ENCODE data around the gene CHRNG.
"Not testable (repeated sequence)": the region's sequence is repeated elsewhere in the genome, so short reads cannot be mapped to it uniquely, and the experiment has no call there.

Gene CHRNG

DNA sequence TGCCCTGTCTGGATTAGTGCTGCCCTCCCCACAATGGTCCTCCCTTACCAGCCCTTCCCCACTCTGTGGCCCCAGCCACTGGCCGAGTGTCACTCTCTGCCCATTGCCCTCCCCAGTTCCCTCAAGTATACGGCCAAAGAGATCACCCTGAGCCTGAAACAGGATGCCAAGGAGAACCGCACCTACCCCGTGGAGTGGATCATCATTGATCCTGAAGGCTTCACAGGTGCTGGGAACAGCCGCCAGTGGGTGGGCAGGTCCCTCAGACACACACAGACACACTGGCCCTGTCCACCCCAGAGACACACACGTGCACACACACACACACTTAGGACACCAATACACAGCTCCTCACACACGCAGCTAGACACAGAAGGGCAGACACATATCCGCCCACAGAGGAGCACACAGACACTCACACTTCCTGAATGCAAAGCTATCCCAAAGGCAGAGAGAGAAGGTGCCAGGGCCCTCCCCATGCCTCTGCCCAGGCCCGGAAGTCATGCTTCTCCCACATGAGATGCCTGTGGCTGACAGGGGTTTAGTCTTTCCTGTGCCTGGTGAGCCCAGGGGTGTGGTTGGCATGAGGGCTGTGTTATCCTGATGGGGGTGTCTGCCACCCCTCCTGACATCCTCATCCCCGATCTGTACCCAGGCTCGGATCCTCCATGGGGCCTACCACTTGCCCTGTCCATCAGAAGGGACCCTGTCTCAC lies 10.6 kb upstream of the CHRNG start:
- no peak for DNase-seq

DNA sequence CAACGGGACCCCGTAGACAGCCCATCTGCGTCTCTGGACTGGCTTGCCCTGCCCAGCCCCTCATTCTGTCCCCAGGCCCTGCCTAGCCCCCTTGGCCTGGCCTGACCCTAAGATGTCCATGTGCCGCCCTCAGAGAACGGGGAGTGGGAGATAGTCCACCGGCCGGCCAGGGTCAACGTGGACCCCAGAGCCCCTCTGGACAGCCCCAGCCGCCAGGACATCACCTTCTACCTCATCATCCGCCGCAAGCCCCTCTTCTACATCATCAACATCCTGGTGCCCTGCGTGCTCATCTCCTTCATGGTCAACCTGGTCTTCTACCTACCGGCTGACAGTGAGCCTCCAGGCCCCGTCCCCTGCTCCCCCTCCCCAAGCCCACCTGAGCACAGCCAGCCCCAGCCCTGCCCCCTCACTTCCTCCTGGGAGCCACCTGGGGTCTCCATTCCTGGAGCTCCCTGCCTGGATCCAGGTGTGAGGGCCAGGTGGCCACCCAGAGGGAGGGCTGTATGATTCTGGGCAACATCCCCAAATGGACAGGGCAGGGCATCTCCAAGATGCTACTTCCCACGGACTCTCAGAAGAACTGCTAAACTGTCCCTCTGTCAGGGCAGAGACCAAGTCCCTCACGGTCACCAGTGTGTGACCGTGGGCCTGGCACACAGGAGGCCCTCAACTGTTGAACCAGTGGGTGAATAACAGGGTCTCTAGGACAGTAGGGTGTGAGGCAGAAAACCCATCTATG lies 9.5 kb upstream of the CHRNG start:
- no peak for DNase-seq

DNA sequence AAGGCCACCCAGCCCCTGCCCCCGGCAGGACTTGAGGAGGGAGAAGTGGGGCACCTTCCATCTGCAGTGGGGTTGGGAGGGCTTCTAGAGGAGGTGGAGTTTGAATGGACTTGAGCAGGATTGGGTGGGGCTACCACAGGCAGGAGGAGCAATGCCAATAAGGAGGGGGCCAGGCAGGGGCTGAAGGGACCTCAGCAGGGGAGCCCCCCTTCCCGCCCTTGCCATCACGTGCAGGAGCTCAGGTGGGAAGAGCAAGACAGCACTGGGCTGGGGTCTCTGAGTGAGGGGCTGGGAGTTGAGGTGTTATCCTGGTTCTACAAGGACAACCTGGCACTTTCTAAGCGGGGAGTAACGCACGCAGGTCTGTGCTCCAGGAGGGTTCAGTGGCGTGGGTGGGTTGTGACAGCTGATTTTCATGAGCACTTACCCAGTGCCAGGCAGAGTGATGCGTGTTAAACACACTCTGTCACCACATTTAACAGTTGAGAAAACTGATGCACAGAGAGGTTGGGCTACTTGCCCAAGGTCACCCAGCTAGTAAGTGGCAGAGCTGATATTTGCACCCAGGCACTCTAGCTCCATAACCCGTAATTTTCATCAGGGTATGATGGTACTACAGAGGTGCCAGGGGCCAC lies 8.7 kb upstream of the CHRNG start:
- no peak for DNase-seq

DNA sequence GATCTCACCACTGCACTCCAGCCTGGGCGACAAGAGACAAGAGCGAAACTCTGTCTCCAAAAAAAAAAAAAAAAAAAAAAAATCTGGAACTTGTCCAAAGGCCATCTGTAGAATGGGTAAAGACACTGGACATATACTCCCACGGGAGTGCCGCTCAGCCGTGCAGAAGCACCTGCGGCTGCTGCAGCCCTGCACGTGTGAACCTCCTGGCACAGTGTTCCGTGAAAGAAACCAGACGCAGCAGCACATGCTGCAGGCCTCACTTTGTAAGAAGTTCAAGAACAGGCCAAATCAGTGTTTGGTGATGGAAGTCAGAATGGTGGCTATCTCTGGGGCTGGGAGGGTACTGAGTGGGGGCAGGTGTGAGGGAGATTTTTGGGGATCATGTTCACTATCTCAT lies 7.1 kb upstream of the CHRNG start:
- DNase-seq = no peak

DNA sequence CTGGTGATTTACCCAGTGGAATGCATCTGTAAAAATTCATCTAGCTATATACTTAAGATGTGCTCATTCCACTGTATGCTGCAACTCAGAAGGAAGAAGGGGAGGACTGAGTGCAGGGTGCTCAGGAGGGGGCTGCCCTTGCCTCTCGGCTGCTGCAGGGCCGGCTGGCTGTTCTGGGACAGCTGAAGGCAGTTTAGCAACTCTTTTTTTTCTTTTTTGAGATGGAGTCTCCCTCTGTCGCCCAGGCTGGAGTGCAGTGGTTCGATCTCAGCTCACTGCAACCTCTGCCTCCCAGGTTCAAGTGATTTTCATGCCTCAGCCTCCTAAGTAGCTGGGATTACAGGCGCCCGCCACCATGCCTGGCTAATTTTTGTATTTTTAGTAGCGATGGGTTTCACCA lies 6.7 kb upstream of the CHRNG start:
- DNase-seq = not testable (repeated sequence)

DNA sequence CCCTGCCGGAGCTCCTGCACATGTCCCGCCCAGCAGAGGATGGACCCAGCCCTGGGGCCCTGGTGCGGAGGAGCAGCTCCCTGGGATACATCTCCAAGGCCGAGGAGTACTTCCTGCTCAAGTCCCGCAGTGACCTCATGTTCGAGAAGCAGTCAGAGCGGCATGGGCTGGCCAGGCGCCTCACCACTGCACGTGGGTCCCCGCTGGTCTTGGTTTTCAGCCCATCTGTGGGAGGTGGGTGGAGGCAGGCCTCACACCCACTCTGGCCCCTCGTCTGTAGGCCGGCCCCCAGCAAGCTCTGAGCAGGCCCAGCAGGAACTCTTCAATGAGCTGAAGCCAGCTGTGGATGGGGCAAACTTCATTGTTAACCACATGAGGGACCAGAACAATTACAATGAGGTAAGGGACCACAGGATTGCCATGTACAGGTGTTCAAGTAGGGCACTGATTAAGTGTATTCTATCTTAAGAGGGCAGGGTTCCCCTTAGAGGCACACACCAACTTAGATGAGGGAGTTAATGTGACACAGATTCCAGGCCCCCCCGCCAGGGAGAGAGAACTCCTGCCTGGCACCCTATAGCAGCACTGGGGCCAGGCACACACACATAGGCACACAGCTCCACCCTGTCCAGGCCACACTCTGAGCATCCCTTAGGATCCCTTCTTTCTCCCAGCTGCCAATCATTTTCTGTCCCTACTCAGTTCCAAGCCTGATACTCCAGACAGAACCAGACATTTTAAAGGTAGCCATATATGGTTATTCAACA lies 5.4 kb upstream of the CHRNG start:
- no peak for DNase-seq

DNA sequence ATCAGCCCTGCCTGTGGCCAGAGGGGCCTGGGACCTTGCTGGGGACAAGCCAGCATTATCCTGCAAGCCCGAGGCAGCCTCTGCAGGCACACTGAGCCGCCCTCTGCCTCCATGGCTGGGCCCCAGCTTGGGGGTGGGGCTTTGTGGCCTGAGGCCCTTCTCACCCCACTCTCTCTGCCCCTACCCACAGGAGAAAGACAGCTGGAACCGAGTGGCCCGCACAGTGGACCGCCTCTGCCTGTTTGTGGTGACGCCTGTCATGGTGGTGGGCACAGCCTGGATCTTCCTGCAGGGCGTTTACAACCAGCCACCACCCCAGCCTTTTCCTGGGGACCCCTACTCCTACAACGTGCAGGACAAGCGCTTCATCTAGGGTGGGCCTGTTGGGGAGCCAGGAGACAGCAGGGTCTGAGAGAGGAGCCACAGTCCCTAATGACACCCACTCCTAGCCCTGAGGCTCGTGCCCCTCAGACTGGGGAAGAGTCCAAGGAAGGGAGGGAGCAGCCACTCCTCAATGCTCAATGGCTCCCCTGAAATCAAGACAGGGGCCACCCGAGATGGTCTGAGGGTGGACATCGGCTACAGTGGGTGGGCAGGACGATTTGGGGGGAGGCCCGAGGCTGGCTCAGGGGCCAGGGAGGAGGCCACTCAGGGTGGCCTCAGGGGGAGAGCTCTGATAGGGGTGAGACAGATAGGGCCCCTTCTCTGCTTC lies 4.4 kb upstream of the CHRNG start:
- DNase-seq = no peak

DNA sequence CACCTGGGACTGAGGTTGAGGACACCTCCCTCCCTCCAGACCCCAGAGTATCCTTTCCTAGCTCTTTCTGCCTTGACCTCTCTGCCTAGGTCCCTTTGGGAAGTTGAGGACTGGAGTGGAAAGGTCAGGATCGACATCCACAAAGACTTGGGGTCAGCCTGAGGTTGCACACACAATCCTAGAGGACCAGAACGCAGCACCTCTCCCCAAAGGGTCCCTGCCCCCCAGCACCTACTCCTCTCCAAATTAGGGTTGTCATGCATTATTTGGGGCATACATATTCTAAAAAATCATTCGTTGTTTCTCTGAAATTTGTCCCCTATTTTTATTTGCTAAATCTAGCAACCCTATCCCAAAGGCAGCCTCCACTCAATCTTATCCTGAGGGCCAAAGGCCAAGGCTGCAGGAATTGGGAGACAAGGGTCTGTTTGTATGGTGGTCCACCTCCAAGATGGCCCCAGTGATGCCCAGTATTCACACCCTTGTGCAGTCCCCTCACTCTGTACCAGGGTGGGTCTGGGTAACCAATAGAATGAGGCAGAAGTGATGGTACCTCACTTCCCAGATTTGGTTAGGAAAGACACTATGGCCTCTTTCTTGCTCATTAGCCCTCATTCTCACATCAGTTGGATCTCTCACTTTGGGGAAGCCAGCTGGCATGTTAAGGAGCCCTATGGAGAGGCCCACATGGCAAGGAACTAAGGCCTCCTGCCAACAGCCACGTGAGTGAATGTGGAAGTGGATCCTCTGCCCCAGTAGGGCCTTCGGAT lies 3.5 kb upstream of the CHRNG start:
- DNase-seq = no peak

DNA sequence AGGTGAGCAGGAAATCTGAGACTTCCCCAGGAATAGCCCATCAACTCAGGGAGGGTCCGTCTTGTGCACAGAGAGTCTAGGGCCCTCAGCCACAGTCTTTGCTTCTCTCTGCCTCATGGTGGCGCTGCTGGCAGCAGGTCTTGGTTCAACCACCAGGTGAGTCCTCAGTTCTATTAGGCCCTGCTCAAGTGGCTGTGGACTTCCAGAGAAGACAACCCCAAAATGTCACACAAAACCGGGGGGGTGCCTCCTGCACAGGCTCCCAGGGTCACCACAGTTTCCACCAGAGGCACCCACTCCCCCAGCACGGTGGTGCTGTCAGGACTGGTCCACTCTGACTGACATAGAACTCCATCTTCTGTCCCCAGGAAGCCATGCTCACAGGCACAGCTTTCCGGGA lies 2.4 kb upstream of the CHRNG start:
- DNase-seq = no peak

DNA sequence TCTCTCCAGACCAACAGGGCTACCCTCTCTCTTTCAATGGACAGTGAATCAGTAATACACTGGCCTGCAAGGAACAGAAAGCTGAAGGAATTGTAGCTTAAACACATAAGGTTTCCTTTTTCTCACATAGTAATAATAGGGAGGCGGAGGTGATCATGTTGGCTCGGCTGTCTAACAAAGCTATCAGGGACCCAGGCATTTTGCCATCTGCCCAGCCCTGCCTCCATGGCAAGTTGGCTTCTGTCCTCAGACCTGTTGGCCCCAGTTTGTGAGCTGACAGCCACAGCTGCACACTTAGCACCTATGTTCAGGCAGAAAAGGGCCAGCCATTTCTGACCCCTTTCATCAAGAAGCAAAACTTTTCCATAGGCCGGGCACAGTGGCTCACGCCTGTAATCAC lies 2.0 kb upstream of the CHRNG start:
- DNase-seq = no peak

DNA sequence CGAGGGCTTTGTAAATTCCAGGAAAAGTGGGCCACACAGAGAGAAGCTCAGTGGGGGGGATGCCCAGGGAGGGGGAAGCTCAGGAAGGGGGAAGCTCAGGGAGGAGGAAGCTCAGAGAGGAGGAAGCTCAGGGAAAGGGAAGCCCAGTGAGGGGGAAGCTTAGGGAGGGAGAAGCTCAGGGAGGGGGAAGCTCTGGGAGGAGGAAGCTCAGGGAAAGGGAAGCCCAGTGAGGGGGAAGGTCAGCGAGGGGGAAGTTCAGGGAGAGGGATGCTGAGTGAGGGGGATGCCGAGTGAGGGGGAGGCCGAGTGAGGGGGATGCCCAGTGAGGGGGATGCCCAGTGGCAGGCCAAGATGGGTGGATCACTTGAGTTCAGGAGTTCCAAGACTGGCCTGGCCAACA lies 821 bp upstream of the CHRNG start:
- DNase-seq = no peak

DNA sequence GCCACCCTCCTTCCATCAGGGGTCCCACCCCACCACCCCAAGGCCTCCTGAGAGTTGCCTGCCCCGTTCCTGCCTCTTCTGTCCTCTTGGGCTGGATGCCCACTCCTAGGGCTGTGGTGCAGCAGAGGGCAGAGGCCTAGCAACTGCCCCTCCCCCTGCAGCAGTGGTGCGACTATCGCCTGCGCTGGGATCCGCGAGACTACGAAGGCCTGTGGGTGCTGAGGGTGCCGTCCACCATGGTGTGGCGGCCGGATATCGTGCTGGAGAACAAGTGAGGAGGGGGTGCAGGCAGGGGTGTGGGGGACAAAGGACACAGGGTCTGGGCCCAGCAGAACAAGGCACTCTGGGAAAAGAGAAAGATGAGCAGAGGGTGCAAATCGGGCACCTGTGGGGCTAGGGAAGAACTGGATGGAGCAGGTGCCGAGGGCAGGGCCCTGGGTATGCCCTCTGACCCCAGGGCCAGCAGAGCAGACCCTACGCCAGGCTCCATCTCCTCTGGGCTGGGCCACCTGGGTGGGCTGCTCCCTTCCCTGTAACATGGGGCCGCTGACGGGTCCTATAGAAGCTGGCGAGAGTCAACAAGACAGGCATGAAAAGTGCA lies 1.0 kb downstream of the CHRNG start:
- no peak for DNase-seq

DNA sequence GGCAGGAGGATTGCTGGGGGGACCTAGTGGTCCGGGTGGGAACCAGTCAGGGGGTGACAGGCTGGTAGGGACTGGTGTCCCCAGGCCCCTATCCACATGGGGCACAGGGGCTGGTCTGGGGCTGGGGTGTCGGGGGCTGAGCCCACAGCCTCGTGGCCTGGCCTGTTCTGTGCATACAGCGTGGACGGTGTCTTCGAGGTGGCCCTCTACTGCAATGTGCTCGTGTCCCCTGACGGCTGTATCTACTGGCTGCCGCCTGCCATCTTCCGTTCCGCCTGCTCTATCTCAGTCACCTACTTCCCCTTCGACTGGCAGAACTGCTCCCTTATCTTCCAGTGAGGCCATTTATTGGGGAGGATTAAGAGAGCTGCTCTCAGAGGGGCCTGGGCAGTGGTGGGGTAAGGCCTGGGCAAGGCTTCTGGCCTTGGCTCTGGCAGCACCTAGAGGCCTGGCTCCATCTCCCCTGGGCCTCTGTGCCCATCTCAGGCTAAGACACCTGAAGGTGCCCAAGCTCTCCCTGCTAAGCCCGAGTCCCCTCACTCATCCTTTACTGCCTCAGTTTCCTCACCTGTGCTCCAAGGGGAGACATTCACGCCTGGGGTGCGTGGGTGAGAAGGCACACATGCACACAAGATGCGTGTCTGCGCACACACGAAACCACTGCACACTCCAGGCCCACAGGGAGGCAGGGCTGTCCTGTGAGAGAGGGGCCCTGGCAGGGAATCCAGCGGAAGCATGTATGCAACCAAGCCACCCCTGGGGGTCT lies 1.9 kb downstream of the CHRNG start:
- no peak for DNase-seq

DNA sequence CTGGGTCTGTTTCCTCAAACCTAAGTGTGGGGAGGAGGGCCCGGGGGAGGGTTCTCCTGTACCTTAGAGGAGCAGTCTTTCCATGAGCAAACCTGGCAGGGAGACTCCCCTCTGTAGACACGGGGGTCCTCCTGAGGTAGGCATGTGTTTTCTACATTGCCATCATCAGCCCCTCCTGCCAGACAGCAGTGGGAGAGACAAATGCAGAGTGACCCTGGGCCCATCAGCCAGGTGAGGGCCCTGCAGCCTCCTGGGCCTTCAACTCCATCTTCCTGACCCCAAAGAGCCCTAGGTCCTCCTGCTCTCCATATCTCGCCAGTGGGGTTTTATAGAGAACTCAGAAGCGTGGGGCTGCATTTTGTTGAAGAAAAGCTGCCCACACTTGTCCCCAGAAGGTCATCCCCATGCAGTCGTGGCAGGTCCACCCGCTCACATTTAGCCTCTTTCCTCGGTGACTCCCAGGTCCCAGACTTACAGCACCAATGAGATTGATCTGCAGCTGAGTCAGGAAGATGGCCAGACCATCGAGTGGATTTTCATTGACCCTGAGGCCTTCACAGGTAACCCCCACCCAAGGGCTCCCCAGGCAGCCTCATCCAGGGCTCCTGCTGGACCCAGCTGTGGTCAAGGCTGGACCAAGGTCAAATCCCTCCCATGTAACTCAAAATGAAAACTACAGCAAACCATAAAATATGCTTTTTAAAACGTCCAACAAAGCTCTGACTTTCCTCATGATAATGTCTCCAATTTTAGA lies 2.6 kb downstream of the CHRNG start:
- no peak for DNase-seq

DNA sequence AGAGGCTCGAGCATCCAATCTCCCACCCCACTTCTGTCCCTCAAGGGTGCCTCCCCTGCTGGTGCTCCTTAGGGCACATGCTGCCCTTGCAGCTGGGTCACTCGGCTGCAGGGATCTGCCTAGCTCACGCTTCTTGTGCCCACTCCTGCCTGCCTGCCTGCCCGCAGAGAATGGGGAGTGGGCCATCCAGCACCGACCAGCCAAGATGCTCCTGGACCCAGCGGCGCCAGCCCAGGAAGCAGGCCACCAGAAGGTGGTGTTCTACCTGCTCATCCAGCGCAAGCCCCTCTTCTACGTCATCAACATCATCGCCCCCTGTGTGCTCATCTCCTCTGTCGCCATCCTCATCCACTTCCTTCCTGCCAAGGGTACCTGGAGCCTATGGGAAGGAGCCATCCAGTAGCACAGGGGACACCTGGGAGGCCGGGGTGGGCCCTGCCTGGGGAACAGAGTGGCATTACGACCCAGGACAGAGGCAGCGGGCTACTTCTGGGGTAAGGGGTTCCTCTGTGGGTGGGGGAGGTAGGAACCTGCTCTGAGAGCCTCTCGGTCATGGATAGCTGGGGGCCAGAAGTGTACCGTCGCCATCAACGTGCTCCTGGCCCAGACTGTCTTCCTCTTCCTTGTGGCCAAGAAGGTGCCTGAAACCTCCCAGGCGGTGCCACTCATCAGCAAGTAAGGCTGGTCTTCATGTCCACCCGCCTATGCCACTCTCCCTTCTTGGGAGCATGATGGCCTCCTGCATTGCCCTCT lies 3.4 kb downstream of the CHRNG start:
- no peak for DNase-seq

DNA sequence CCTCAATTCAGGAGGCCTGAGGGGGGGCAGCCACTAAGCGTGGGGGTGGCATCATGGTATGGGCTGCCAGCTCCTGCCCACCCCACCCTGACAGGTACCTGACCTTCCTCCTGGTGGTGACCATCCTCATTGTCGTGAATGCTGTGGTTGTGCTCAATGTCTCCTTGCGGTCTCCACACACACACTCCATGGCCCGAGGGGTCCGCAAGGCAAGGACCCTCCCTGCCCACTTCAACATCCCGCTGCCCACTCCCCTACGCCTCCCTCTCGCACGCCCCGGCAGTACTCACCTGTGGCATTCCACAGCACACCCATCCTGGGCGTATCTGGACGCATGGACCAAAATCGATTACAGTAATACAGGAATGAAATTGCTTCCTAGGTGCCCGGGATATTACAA lies 4.0 kb downstream of the CHRNG start:
- no peak for DNase-seq

DNA sequence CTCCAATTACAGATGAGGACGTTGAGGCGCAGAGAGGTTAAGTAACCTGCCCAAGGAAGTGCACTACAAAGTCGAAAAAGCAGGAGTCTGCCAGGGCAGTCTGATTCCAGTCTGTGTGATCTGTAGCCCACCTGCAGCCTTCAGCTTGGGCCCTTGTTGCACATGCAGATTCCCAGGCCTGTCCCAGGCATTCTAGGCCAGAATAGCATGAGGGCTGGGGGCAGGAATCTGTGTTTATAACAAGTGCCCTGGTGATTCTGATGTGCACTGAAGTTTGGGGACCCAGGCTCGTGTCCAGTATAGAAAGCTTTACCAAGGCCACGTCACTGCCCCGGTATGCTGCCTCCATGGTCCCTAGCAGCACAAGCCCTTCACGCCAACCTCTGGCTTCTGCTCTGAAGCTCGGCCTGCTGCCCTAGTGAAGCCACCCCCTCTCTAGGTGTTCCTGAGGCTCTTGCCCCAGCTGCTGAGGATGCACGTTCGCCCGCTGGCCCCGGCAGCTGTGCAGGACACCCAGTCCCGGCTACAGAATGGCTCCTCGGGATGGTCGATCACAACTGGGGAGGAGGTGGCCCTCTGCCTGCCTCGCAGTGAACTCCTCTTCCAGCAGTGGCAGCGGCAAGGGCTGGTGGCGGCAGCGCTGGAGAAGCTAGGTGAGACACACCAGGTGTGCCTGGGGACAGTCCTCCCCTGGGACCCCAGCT lies 4.6 kb downstream of the CHRNG start:
- no peak for DNase-seq

DNA sequence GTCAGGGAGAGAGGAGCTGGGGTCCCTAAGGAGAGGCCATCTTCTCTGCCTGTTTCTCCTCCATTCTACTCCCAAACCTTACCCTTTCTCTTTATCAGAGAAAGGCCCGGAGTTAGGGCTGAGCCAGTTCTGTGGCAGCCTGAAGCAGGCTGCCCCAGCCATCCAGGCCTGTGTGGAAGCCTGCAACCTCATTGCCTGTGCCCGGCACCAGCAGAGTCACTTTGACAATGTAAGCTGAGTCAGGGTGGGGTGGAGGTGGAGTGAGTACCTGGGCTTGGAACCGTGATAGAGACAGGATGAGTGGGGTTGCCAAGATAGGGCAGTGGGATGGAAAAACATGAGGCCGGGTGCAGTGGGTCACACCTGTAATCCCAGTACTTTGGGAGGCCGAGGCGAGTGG lies 5.2 kb downstream of the CHRNG start:
- no peak for DNase-seq
